Ovary (tissue), 3 donors: ENCODE data around the gene AFF1.

Experiments used
- CTCF ChIP-seq, 3 donors: fragments of 450-650 bp in 2 of 3; fragments of 200-600 bp in 1 of 3; IDR thresholded peaks; one replicate each; pipeline versions ENCODE4 v1.5.1 to v1.8.0; 2016 to 2022; ENCODE audit warnings: antibody characterized with exemption in 3 of 3, mild to moderate bottlenecking in 1 of 3
- EP300 ChIP-seq: sonication (generic); formaldehyde crosslinking; IDR thresholded peaks from one replicate; pipeline ENCODE4 v1.6.1; 2017; ENCODE audit warnings: antibody characterized with exemption
- POLR2A ChIP-seq: fragments of 450-650 bp; IDR thresholded peaks from one replicate; pipeline ENCODE4 v1.6.1; 2017; ENCODE audit warnings: antibody characterized with exemption, mild to moderate bottlenecking, moderate library complexity
- donor health status: DM: no; HTN: no; CAD: no.

- TF ChIP-seq POLR2A (no peak), CTCF (IDR thresholded peaks at IDR 0.05) (no peak), EP300 (no peak)
These were observed 119.3 kb downstream of the AFF1 start for GRCh38 chr4:87053802-87054767.
